HK-2 (cell line): ENCODE results near the gene NFYC.

Experiments
- DNase-seq: peaks from one replicate; pipeline ENCODE4 v3.0.0-alpha.2; 2018; ENCODE audit not compliant: unreplicated experiment

NFYC gene

GRCh38 chr1:40760984-40761383 is 69.5 kb downstream of the NFYC start:
- no peak for DNase-seq

GRCh38 chr1:40762144-40762923 is 70.8 kb downstream of the NFYC start:
- DNase-seq = no peak

GRCh38 chr1:40763742-40764532 is 72.4 kb downstream of the NFYC start:
- DNase-seq = no peak

GRCh38 chr1:40764981-40765380 is 73.5 kb downstream of the NFYC start:
- DNase-seq = no peak

- DNase-seq = no peak
These were observed 74.5 kb downstream of the NFYC start for GRCh38 chr1:40766017-40766416.

- no peak for DNase-seq
These were observed 75.1 kb downstream of the NFYC start for GRCh38 chr1:40766560-40766959.

- DNase-seq = no peak
These were observed 76.9 kb downstream of the NFYC start for GRCh38 chr1:40768146-40768990.

GRCh38 chr1:40769815-40770214 is 78.3 kb downstream of the NFYC start:
- DNase-seq = no peak

- DNase-seq = no peak
These were observed 79.0 kb downstream of the NFYC start for GRCh38 chr1:40770296-40771070.

GRCh38 chr1:40772146-40772955 is 80.8 kb downstream of the NFYC start:
- DNase-seq = no peak

- no peak for DNase-seq
These were observed 82.3 kb downstream of the NFYC start for GRCh38 chr1:40773748-40774265.

GRCh38 chr1:40774266-40774998 is 82.9 kb downstream of the NFYC start:
- DNase-seq = peak; percentile 44

GRCh38 chr1:40776236-40777072 is 85.0 kb downstream of the NFYC start:
- DNase-seq = no peak

- DNase-seq = no peak
These were observed 85.9 kb downstream of the NFYC start for GRCh38 chr1:40777224-40777970.

GRCh38 chr1:40780678-40781607 is 89.4 kb downstream of the NFYC start:
- no peak for DNase-seq

GRCh38 chr1:40781608-40781971 is 90.1 kb downstream of the NFYC start:
- DNase-seq = no peak

GRCh38 chr1:40782371-40782956 is 91.0 kb downstream of the NFYC start:
- peak; percentile 35 for DNase-seq
